T-helper 22 cell (primary cell): ENCODE data around the gene OR10J1.
"Not testable (repeated sequence)": the region's sequence is repeated elsewhere in the genome, so short reads cannot be mapped to it uniquely, and the experiment has no call there.

Source experiments
- DNase-seq: peaks from one replicate; pipeline ENCODE4 v3.0.0-alpha.2; 2020; ENCODE audit warnings: low read depth

OR10J1 gene, protein sequence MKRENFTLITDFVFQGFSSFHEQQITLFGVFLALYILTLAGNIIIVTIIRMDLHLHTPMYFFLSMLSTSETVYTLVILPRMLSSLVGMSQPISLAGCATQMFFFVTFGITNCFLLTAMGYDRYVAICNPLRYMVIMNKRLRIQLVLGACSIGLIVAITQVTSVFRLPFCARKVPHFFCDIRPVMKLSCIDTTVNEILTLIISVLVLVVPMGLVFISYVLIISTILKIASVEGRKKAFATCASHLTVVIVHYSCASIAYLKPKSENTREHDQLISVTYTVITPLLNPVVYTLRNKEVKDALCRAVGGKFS

DNA sequence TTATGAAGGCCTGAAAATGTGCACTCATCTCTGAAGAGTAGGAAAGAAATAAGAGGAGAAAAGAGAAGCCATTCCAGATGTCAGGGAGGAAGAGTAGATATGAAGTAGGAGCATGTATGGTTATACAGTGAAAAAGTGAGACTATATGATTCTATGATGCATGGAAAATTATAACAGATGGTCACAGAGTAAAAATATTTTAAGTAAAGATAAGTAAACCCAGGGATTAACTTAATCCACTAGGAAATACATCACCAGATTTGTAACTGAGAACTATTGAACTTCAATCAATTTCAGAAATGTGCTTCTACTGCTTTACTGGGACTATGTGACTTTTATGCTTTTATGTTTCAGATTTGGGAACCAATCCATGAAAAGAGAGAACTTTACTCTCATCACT, at the start of gene OR10J1:
Gene OR10J1, plus strand, starts transcription at position 301 of the 400 bp plus-strand sequence. Its CDS starts 70 bp downstream, at position 371.
- no peak for DNase-seq

DNA sequence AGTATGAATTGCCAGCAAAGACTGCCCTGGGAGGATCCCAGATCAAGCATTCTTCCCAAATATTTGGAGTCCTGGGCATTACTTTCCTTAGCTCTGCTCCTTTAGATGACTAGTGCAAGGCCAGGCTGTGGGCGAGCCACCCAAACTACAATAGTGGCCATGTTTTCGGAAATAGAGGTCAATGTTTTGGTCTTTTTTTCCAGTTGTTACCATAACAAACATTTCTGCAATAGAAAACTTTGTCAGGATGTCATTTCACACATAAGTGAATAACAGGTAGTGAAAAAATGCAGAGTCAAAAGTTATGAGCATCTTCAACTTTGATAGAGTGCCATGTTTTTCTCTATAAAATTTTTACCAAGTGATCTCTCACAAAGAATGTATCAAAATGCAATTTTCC, 32.7 kb upstream of the OR10J1 start:
- DNase-seq: no peak

GRCh38 chr1:159408862-159409400, 30.6 kb upstream of the OR10J1 start:
- no peak for DNase-seq

GRCh38 chr1:159421821-159422220, 17.7 kb upstream of the OR10J1 start:
- no peak for DNase-seq

GRCh38 chr1:159428536-159428935, 11.0 kb upstream of the OR10J1 start:
- no peak for DNase-seq

DNA sequence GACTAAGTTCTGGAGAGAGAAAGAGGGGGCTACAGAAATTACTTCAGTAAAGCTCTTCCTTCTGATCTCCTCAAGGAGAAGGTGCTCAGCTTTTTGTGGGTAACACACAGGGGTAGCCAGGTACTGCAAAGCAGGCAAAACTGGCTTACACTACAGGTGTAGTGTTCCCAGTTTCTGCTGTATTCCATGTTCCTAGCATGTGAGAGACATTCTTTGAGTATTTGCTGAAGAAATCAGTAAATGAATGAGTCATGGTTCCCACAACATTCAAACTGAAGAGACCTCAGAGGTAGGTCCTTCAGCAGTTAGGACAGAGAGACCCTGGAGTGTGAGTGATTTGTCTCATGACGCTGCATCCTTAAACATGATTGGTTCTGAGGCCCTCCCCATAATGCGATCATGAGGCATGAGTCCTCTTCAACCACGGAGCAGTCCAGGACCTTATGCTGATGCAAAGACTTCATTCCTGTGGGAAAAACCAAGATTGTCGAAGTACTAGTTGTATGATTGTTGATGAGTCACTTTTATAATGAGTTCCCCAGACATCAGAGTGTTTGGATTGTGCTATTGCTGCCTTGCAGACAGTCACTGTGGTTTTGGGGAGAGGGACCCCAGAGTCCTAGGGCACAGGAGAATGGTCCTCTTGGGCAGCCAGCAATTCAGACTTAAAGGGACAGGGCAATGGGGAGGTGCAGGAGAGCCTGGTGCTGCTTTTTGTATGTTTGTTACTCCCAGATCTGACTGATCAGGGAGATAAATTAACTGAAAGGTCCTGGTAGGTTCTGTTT, 10.3 kb upstream of the OR10J1 start:
- DNase-seq: no peak

DNA sequence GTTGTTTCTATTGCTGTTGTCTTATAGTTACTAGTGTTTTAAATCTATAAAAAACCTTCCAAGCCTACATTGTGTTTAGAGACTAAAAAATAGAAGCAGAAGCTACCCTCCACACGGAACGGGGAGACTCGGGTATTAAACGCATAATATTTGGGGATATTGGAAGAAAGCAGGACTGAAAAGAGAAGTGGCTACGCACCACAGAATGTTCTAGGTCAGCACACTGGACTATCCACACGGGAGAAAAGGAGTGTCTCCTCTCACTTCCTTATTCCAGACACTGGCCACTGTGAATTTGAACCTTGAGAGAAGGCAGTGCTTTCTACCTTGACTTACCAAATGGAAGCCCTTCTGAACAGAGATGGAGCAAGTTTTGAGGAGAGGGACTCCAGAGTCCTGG, 8.5 kb upstream of the OR10J1 start:
- DNase-seq: no peak

DNA sequence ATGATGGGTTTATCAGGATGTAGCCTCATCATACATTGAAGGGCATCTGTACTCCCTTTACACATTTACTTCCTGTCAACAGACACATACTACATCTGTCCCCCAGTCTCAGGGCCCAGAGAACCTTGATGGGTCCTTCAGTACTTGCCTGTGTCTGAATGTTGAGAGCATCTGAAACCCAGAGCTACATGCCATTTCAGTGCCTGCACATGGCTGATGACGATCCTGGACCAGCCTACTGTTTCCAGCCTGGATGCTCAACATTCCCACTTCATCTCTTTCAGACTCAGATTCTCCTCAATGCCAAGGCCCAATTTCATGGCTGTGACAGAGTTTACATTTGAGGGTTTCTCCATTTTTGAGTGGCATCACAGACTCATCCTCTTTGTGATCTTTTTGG, 7.6 kb upstream of the OR10J1 start, which contains the start of gene OR10J4:
Gene OR10J4, plus strand, starts transcription at position 301 of the 400 bp plus-strand sequence.
- DNase-seq: no peak

DNA sequence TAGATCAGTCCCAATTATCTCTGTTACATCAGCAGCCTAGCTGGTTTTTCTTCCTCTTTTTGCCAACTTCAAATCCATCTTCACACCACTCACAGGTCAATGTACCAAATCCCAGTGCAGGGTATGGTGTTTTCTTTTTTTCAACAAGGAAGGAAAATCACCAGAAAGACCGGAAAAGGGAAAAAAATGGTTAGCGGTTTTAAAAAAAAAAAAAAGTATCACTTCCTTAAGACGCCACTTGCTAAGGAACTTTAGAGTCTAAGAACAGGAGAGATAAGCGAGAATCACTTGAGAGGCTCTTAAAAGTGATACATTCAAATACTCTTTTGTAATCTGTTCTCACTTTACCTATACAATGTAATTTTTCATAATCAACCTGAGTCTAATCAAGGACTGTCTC, 3.1 kb upstream of the OR10J1 start:
- no peak for DNase-seq

DNA sequence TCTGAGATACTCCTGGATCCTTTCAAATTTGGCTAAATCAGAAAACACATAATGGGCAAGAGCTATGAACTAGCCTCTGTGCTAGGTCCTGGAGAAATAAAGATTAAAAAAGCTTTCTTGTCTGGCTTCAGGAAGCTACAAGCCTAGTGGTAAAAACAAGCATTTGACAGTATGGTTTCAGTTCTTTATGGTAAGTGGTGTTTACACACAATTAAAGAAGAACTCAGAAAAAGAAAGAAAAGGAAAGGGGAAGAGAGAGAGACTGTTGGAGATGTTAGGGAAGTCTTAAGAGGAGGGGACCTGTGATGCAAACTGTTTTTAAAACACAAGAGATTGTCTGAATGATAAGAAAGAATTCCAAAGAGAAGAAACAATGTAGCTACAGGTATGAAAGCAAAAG, 1.8 kb downstream of the OR10J1 start:
- DNase-seq: no peak

- no peak for DNase-seq
Observed at GRCh38 chr1:159442428-159442827, 2.9 kb downstream of the OR10J1 start.

- no peak for DNase-seq
Observed at GRCh38 chr1:159443066-159443750, 3.7 kb downstream of the OR10J1 start.

DNA sequence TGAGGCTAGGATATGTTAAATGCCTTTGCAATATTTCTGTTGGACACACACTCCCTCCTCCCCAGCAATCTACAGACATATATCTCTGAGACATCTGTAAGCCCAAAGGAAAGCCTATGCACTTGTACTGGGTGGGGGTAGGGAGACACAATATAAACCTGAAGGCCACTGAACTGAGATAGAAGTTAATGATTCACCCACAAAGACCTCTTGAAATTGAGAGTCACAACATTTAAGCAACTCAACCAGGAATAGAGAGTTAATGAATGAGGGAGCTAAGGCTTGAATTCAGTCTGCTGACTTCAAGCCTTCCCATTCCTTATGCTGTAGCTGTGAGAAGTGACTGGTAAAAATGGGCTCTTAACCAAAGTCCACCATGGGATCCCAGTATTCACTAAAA, 5.0 kb downstream of the OR10J1 start:
- DNase-seq: no peak

GRCh38 chr1:159448181-159448580, 8.7 kb downstream of the OR10J1 start:
- no peak for DNase-seq

DNA sequence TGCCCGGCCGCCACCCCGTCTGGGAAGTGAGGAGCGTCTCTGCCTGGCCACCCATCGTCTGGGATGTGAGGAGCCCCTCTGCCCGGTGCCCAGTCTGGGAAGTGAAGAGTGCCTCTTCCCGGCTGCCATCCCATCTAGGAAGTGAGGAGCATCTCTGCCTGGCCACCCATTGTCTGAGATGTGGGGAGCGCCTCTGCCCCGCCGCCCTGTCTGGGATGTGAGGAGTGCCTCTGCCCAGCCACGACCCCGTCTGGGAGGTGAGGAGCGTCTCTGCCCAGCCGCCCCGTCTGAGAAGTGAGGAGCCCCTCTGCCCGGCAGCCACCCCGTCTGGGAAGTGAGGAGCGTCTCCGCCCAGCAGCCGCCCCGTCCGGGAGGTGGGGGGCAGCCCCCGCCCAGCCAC, 10.1 kb downstream of the OR10J1 start:
- DNase-seq: not testable (repeated sequence)

DNA sequence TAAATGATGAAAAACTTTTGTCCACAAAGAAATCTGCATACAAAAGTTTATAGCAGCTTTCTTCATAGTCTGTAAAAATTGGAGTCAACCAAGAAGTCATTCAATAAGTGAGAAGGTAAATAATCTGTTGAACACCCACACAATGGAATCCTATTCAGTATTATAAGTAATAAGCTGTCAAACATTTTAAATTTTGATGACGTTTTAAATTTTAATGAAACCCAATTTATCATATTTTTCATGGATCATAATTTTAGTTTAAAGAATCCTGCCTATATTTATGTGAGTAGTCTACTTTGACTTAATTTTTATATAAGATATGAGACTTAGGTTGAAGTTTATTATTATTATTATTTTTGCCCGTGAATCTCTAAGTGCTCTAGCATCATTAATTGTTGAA, 20.0 kb downstream of the OR10J1 start:
- DNase-seq: no peak

GRCh38 chr1:159465191-159465603, 25.7 kb downstream of the OR10J1 start:
- DNase-seq: no peak

DNA sequence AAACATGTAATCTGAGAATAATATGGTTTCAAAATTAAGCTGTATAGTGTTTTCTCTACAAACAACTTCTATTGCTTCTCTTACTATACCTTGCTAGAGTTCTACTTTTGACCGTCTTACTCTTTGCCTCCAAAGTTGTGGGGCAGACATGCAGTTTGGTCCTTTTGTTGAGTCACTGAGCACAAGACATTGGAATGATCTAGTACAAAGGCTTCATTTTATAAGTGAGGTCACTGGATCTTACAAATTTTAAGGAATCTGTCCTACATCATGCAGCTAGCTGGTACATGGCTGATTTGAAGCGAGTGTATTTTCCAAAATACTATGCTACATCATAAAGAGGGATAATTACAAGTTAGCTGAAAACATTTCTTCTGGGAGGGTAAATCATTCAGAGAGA, 28.8 kb downstream of the OR10J1 start:
- DNase-seq: no peak

- DNase-seq: no peak
Observed at GRCh38 chr1:159469921-159470533, 30.5 kb downstream of the OR10J1 start.

- no peak for DNase-seq
Observed at GRCh38 chr1:159473335-159473734, 33.8 kb downstream of the OR10J1 start.

DNA sequence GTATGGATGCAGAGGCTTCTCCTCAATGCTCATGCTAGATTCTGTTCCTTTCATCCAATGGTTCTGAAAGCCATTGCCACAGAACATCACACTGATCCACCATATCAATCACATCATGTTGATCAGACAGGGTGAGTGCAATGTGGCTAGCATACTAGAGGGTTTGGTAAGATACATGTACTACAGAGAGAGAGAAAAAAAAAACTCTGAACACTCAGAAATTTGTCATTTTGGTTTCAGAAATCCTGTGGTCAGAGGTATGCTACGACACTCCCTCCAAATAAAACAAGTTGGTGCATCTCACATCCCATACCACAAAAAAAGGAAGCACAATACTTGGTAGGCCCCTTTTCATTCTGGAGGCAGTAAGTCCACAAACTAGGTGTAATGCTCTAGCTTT, 35.4 kb downstream of the OR10J1 start:
- no peak for DNase-seq

DNA sequence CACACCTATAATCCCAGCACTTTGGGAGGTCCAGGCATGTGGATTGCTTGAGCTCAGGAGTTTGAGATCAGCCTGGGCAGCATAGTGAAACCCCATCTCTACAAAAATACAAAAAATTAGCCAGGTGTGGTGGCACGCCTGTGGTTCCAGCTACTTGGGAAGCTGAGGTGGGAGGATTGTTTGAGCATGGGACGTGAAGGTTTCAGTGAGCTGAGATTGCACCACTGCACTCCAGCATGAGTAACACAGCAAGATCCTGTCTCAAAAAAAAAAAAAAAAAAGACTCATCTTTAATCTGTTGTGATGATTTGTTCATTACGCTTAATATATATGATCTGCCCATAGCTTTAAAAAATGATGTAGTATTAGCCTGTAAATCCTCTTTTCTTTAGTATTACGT, 44.0 kb downstream of the OR10J1 start:
- DNase-seq: no peak
